ENCODE data around the gene IQSEC1.
A peak's percentile ranks its signal among the peaks of the same experiment; 100 is the strongest.
"Not testable (repeated sequence)": the region's sequence is repeated elsewhere in the genome, so short reads cannot be mapped to it uniquely, and the experiment has no call there.

DNA sequence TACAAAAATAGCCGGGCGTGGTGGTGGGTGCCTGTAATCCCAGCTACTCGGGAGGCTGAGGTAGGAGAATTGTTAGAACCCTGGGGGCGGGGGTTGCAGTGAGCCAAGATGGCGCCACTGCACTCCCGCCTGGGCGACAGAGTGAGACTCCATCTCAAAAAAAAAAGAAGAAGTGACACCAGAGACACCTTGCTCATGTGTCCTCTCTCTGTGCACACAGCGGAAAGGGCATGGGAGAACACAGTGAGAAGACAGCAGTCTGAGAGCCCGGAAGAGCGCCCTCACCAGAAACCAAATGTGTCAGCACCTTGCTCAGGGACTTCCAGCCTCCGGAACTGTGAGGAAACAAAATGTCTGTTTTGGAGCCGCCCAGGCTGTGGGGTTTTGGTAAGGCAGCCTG is 191.4 kb downstream of the IQSEC1 start:
- TF ChIP-seq, protein P1, sequence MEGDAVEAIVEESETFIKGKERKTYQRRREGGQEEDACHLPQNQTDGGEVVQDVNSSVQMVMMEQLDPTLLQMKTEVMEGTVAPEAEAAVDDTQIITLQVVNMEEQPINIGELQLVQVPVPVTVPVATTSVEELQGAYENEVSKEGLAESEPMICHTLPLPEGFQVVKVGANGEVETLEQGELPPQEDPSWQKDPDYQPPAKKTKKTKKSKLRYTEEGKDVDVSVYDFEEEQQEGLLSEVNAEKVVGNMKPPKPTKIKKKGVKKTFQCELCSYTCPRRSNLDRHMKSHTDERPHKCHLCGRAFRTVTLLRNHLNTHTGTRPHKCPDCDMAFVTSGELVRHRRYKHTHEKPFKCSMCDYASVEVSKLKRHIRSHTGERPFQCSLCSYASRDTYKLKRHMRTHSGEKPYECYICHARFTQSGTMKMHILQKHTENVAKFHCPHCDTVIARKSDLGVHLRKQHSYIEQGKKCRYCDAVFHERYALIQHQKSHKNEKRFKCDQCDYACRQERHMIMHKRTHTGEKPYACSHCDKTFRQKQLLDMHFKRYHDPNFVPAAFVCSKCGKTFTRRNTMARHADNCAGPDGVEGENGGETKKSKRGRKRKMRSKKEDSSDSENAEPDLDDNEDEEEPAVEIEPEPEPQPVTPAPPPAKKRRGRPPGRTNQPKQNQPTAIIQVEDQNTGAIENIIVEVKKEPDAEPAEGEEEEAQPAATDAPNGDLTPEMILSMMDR (conservative IDR thresholded peaks at IDR 0.05; ENCODE audit: low read depth in 2 of 2): peak; percentile 31 to 53
- TF ChIP-seq POLR2AphosphoS5 (IDR thresholded peaks at IDR 0.05; ENCODE audit: low read depth): not testable (repeated sequence)
